Measurements from ENCODE around the gene RAI1. TPM values are rescaled to one million over a fixed set of nuclear protein-coding genes. Genes with fewer than 3 reads are reported as not detected.

RAI1 gene
- total RNA-seq, 1 donor = 8.9 TPM

DNA sequence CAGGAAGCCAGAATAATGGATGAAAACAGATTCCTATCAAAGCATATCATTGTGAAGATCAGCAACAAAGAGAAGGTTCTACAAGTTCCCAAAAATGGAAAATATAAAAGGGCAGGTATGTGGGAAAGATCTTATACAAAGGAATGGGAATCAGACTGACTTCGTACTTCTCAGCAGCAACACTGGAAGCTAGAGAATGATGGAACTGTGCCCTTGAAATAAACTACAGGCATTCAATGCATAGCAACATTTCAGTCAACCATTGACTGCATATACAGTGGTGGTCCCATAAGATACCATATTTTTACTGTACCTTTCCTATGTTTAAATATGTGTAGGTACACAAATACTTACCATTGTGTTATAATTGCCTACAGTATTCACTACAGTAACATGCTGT lies 30.3 kb upstream of the RAI1 start:
- no peaks in the 10 kb centered on the region for H3K27me3 ChIP-seq (ENCODE audit: insufficient read depth, low read length)
- H3K9me3 ChIP-seq (ENCODE audit: low read depth, low read length) = no peaks in the 10 kb centered on the region
- no peak overlapping the region for H3K4me3 ChIP-seq (ENCODE audit: low read length)
- H3K4me1 ChIP-seq (ENCODE audit: insufficient read depth, low read length) = no peaks in the 10 kb centered on the region

DNA sequence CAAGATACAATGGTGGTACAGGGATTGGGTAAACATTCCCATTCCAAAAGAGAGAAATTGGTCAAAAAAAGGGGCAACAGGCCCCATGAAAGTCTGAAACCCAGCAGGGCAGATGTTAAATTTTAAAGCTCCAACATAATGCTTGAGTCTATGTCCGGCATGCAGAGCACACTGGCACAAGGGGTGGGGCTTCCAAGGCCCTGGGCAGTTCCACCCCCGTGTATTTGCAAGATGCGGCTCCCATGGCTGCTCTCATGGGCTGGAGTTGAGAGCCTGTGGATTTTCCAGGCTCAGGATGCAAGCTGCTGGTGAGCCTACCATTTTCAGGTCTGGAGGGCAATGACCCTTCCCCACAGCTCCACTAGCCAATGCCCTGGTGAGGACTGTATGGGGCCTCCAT lies 27.9 kb upstream of the RAI1 start:
- Histone ChIP-seq H3K4me3 (ENCODE audit: low read length) (no peak overlapping the region), H3K27me3 (ENCODE audit: insufficient read depth, low read length) (no peaks in the 10 kb centered on the region), H3K9me3 (ENCODE audit: low read depth, low read length) (no peaks in the 10 kb centered on the region), H3K4me1 (ENCODE audit: insufficient read depth, low read length) (no peaks in the 10 kb centered on the region)

DNA sequence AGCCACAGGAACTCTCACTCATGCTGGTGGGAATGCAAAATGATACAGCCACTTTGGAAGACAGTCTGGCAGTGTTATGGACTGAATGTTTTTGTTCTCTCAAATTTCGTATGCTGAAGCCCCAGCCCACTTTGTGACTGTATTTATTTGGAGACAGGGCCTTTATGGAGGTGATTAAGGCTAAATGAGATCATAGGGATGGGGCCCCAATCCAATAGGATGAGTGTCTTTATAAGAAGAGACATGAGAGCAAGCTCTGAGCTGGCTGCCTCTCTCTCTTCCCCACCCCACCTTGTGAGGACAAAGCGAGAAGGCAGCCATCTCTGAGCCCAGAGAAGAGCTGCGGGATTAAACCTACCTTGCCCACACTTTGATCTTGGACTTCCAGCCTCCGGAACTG lies 21.9 kb upstream of the RAI1 start:
- no peaks in the 10 kb centered on the region for H3K9me3 ChIP-seq (ENCODE audit: low read depth, low read length)
- H3K4me3 ChIP-seq (ENCODE audit: low read length) = no peak overlapping the region
- no peaks in the 10 kb centered on the region for H3K27me3 ChIP-seq (ENCODE audit: insufficient read depth, low read length)
- H3K4me1 ChIP-seq (ENCODE audit: insufficient read depth, low read length) = peaks cover 15% of the 10 kb centered on the region

DNA sequence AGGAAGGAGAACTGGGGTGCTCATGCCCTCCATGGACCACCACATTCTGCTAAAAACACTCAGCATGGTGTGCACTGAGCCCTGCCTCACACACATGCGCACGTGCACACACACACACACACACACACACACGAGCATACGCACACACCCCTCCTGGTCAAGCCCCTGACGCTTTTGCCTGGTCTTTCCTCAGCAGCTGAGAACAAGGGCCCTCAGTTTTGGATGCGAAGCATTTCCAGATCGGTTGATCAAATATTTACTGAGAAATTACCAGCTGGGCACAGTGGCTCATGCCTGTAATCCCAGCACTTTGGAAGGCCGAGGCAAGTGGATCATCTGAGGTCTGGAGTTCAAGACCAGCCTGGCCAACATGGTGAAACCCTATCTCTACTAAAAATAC lies 20.1 kb upstream of the RAI1 start:
- no peaks in the 10 kb centered on the region for H3K9me3 ChIP-seq (ENCODE audit: low read depth, low read length)
- H3K27me3 ChIP-seq (ENCODE audit: insufficient read depth, low read length) = no peaks in the 10 kb centered on the region
- H3K4me1 ChIP-seq (ENCODE audit: insufficient read depth, low read length) = peaks cover 15% of the 10 kb centered on the region
- no peak overlapping the region for H3K4me3 ChIP-seq (ENCODE audit: low read length)

DNA sequence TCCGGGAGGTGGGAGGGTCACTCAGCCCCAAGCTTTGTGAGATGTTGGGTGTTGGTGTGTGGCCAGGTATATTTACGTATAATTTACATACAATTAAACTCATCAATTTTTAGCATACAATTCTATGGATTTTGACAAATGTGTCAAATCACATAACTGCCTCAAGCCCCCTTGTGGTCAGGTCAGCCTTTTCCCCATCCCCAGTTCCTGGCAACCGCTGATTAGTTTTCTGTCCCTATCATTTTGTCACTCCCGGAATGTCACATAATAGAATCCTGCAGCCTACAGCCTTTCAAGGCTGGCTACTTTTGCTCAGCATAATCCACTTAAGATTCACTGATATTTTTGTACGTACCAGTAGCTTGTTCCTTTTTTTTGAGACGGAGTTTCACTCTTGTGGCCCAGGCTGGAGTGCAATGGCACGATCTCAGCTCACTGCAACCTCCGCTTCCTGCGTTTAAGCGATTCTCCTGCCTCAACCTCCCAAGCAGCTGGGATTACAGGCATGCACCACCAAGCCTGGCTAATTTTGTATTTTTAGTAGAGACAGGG lies 19.3 kb upstream of the RAI1 start:
- no peaks in the 10 kb centered on the region for H3K27me3 ChIP-seq (ENCODE audit: insufficient read depth, low read length)
- H3K4me3 ChIP-seq (ENCODE audit: low read length) = no peak overlapping the region
- peaks cover 15% of the 10 kb centered on the region for H3K4me1 ChIP-seq (ENCODE audit: insufficient read depth, low read length)
- no peaks in the 10 kb centered on the region for H3K9me3 ChIP-seq (ENCODE audit: low read depth, low read length)

DNA sequence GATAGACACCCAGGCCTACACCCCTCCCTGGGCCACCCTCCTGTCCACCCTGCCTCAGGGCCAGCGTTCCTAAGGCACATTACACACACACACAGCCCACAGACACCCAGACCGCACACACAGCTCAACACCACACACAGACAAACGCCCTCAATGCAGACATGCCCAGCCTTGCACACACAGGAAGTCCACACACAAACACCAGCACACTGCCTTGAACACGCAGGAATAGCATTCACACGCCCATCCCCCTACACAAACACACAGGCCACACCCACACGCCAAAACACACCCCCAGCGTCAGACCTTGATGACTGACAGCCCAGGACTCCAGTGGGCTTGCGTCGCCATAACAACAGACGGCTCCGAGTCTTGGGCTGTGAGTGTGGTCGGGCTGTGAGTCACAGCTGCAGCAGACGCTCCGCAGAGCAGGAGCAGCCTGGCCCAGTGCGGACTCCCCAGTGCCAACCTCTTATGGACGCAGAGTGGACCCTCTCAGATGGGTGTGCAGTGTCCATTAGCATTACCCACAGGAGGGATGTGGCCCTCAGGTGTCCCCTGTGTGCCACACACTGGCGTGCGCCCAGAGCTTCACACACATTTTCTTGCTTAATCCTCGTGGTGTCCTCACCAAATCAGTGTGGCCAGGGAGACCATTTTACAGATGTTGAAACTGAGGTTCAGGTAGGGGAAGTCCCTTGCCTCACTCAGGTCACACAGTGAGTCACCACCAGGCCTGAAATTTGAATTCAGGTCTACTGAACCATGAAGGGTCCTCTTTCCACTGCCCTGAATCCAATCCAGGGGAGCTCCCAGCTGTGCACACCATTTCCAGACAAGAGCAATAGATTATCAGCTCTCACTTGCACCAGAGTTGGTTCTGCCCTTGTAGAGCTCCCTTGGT lies 17.8 kb upstream of the RAI1 start:
- no peak overlapping the region for H3K4me3 ChIP-seq (ENCODE audit: low read length)
- H3K4me1 ChIP-seq (ENCODE audit: insufficient read depth, low read length) = peaks cover 15% of the 10 kb centered on the region
- no peaks in the 10 kb centered on the region for H3K9me3 ChIP-seq (ENCODE audit: low read depth, low read length)
- H3K27me3 ChIP-seq (ENCODE audit: insufficient read depth, low read length) = no peaks in the 10 kb centered on the region

DNA sequence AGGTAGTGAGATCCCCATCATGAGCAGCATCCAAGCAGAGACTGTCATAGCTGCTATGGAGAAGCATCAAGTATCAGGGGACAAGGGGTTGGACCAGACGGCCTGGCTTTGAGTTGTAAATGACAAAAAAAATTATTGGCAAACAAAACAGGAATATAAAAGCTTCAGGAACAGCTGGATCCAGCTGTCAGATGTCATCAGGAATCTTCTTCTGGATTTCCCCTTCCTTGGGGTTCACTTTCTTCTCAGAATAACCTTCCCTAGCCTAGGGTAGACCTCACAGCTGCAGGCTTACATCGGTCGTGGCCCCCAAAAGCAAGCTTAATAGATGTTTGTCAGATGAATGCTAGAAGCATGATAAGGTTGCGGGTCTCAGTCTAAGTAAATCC lies 17.2 kb upstream of the RAI1 start:
- Histone ChIP-seq H3K4me3 (ENCODE audit: low read length) (no peak overlapping the region), H3K27me3 (ENCODE audit: insufficient read depth, low read length) (no peaks in the 10 kb centered on the region), H3K9me3 (ENCODE audit: low read depth, low read length) (no peaks in the 10 kb centered on the region), H3K4me1 (ENCODE audit: insufficient read depth, low read length) (peaks cover 15% of the 10 kb centered on the region)

DNA sequence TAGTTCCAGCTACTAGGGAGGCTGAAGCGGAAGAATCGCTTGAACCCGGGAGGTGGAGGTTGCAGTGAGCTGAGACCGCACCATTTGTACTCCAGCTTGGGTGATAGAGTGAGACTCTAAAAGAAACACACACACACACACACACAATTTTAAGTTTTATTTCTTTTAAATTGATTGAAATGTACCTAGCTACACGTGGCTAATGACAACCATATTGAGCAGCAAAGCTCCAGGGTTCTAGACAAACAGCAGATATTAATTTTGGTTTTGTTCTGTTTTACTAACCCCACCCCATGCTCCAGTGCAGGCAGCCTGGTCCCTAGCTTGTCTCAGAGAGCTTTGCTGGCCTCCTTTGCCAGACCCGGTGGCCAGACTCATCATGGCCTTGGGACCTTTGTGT lies 16.0 kb upstream of the RAI1 start:
- peaks cover 15% of the 10 kb centered on the region for H3K4me1 ChIP-seq (ENCODE audit: insufficient read depth, low read length)
- no peaks in the 10 kb centered on the region for H3K27me3 ChIP-seq (ENCODE audit: insufficient read depth, low read length)
- H3K9me3 ChIP-seq (ENCODE audit: low read depth, low read length) = no peaks in the 10 kb centered on the region
- no peak overlapping the region for H3K4me3 ChIP-seq (ENCODE audit: low read length)

DNA sequence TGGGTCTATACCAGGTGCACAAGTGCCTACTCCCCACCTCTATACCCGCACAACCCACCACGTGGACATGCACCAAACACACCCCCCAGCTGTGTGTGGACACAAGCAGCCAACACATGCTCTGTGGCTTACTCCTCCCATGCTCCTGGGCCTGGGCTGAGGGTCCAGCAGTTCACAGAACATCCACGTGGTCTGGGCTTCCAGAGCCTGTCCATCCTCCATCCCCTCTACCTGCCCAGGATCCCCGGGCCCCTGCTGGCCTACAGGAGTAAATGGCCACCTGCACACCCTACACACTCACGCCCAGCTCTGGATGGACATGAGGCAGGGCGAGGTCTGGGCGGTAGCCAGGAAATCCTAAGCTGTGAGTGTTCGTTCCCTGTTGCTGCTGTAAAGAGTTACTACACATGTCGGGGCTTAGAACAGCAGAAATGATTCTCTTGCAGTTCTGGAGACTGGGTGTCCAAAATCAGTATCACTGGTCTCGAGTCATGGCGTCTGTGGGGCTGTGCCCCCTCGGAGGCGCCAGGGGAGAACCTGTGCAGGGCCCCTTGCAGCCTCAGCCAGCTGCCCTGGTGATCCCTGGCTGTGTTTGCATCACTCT lies 15.0 kb upstream of the RAI1 start:
- no peaks in the 10 kb centered on the region for H3K27me3 ChIP-seq (ENCODE audit: insufficient read depth, low read length)
- no peak overlapping the region for H3K4me3 ChIP-seq (ENCODE audit: low read length)
- H3K4me1 ChIP-seq (ENCODE audit: insufficient read depth, low read length) = peaks cover 15% of the 10 kb centered on the region
- no peaks in the 10 kb centered on the region for H3K9me3 ChIP-seq (ENCODE audit: low read depth, low read length)

DNA sequence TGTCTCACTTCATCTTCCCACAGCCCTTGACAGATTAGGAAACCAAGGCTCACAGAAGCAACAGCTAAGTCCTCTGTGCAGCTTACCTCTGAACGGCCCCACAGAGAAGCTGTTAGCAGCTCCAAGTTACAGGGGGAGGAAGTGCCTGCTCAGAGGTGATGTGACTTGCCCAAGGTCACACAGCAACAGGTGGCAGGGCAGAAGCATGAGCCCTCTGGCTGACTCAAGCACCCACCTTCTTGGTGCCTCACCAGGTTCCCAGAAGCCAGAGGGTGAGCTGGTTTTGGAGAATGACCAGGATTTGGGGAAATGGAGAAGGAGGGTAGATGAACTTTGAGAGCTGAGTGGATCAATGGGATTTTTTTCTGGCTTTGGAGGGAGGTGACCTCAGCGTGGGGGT lies 14.0 kb upstream of the RAI1 start:
- Histone ChIP-seq H3K4me3 (ENCODE audit: low read length) (no peak overlapping the region), H3K27me3 (ENCODE audit: insufficient read depth, low read length) (no peaks in the 10 kb centered on the region), H3K9me3 (ENCODE audit: low read depth, low read length) (no peaks in the 10 kb centered on the region), H3K4me1 (ENCODE audit: insufficient read depth, low read length) (peaks cover 14% of the 10 kb centered on the region)

DNA sequence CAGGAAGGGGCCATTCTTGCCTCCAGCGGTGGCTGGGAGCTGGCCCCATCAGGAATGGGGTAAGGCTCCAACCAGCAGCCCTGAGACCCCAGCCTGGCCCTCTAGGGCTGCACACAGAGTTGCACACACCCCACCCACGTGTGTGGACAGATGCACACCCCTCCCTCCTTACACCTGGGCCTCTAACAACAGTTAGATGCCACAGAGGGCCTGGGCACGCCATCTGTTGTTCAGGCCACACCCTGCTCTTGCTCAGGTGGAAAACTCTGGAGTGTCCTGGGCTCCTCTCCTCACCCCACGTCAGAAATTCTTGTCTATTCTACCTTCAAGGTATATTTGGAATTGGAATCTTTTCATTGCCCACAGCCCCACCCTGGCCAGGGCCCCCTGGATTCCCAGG lies 13.3 kb upstream of the RAI1 start:
- no peaks in the 10 kb centered on the region for H3K27me3 ChIP-seq (ENCODE audit: insufficient read depth, low read length)
- H3K9me3 ChIP-seq (ENCODE audit: low read depth, low read length) = no peaks in the 10 kb centered on the region
- peaks cover 20% of the 10 kb centered on the region for H3K4me1 ChIP-seq (ENCODE audit: insufficient read depth, low read length)
- H3K4me3 ChIP-seq (ENCODE audit: low read length) = no peak overlapping the region

DNA sequence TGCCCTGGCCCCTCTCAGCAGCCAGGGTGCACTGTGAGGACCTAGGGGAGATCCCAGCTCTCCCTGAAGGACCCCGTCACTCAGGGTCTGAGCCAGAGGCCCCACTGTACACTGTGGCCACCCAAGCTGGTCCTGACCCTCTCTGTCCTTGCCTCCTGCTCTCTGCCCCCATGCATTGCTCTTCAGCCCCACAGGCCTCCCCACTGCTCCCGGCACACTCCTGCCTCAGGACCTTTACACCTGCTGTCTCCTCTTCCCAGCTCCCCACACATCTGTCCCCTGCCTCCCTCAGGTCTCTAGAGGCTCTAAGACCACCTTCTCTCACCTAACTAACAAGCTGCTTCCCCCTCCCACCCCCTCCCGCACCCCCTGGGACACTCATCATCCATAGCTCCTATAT lies 12.9 kb upstream of the RAI1 start:
- Histone ChIP-seq H3K27me3 (ENCODE audit: insufficient read depth, low read length) (no peaks in the 10 kb centered on the region), H3K4me1 (ENCODE audit: insufficient read depth, low read length) (peaks cover 19% of the 10 kb centered on the region), H3K4me3 (ENCODE audit: low read length) (no peak overlapping the region), H3K9me3 (ENCODE audit: low read depth, low read length) (no peaks in the 10 kb centered on the region)

DNA sequence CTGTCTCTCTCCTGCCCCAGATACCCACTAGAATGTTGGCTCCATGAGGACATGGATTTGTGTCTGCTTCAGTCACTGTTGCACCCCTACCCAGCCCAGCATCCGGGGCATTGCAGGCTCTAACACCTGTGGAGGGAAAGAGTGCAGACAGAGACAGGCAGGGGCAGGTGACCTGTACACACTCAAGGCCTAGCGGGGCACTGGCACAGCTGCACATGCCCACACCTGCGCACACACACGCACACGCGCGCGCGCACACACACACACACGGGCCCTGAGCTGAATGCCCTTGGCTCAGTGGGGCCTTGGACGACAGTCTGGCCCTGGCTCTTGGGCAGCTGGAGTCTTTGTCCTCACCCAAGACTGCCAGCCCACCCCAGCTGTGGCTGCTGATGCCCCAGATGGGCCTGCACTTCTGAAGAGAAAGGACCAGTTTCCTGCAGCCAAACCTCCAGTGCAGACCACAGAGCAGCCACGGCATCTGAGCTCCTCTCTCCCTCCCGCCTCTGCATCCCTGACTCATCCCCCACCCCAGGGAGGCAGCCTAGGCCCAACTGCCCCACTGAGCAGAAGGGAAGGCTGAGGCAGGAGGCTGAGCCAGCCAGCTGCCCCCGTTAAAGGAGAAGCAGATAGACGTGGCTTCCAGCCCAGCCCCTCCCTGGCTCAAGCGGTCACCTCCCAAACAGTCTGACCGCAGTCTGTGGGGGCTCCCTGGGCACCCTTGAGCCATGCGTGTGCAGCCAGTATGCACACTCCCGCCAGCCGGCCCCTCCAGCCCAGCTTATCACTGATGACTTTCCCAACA lies 12.3 kb upstream of the RAI1 start:
- no peaks in the 10 kb centered on the region for H3K27me3 ChIP-seq (ENCODE audit: insufficient read depth, low read length)
- H3K4me1 ChIP-seq (ENCODE audit: insufficient read depth, low read length) = peaks cover 13% of the 10 kb centered on the region
- no peaks in the 10 kb centered on the region for H3K9me3 ChIP-seq (ENCODE audit: low read depth, low read length)
- H3K4me3 ChIP-seq (ENCODE audit: low read length) = no peak overlapping the region

DNA sequence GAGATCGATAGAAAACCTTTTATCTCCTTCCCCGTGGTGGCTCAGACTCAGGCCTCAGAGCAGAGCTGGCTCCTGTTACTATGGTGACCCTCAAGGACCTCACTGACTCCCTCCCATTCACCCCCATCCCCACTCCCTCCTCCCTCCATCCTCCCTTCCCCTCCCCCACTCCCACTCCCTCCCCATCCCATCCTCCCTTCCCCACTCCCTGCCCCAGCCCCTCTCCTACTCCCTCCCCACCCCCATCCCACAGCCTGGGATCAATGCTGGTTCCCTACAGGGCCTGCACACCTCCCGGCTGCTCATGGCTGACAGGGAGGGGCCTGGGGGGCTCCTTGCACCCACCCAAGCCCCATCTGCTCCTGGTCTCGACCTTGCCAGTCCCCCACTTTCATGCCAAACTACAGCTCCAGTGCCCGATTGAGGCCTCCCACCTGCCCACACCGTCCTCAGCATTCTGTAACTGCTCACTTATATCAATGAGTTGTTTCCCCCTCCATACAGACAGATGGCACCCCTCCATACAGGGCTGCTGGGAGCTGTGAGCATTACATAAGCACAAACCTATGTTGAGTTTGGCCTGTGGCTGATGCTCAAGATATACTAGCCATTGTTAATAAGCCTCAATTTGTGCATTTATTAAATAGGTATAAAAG lies 11.6 kb upstream of the RAI1 start:
- Histone ChIP-seq H3K4me1 (ENCODE audit: insufficient read depth, low read length) (peaks cover 13% of the 10 kb centered on the region), H3K4me3 (ENCODE audit: low read length) (no peak overlapping the region), H3K9me3 (ENCODE audit: low read depth, low read length) (no peaks in the 10 kb centered on the region), H3K27me3 (ENCODE audit: insufficient read depth, low read length) (no peaks in the 10 kb centered on the region)
